T-helper 2 cell treated with Interferon-gamma antibody and Interleukin-4, amounts not matched to agents 5 μg/mL and 100 μg/mL, for 36 hours (primary cell): ENCODE data around the gene XPNPEP1.

Source experiments
- DNase-seq: peaks from one replicate; pipeline ENCODE4 v3.0.0; 2021; ENCODE audit warnings: low spot score
- H3K27ac Mint-ChIP-seq: one replicate; pipeline ENCODE4 v1.8.0; 2021; ENCODE audit warnings: mild to moderate bottlenecking, mixed read lengths
- H3K27me3 Mint-ChIP-seq: one replicate; pipeline ENCODE4 v1.8.0; 2021; ENCODE audit warnings: low read depth, mixed read lengths
- H3K36me3 Mint-ChIP-seq: one replicate; pipeline ENCODE4 v1.8.0; 2021; ENCODE audit warnings: low read depth, mixed read lengths
- H3K4me1 Mint-ChIP-seq: one replicate; pipeline ENCODE4 v1.8.0; 2021; ENCODE audit warnings: low read depth, mixed read lengths
- H3K4me3 Mint-ChIP-seq: one replicate; pipeline ENCODE4 v1.8.0; 2022; ENCODE audit warnings: mild to moderate bottlenecking, moderate library complexity, mixed read lengths
- H3K9me3 Mint-ChIP-seq: one replicate; pipeline ENCODE4 v1.8.0; 2021; ENCODE audit warnings: mixed read lengths

XPNPEP1 gene

DNA sequence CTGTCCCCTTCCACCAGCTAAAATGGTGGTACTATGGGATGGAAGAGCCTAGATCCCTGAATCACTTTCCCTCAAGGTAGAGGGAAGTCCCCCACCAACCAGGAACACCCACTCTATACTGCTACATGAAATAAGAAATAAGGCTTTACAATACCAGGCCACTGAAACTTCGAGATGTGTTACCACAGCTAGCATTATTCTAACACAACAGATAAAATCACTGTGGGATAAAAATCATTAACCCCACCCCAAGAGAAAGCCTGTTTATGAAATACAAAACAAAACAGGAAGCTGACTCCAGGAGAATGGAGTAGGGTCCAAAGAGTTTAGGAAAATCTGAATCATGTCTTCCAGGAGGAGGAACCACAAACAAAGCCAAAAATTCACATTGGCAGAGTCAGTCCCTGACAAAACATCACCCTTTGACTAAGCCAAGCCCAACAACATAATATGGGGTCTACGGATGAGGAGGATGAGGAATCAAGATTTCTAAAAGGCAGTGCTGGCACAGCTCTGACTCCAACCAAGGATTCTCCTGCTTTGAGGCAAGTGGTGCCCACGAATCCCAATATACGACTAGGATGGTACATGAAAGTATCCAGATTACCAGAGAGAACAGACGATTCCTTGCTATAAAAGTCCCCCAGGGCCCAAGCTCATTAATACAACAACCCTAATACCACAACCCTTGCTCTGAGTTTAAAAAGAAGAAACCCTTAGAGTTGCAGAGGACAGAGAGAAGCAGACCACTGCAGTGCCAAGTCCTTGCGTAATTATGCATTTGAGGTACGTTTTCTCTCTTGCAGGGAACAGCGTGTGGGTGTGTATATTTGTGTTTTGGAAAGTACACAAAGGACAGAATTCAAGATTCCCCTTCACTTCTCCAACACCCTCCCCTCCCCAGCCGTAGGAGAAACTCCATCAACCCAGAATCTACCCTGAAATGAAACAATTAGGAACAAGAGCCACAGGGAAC is 23.7 kb downstream of the XPNPEP1 start:
- no peak overlapping the region for H3K4me3 Mint-ChIP-seq
- DNase-seq = no peak
- H3K27ac Mint-ChIP-seq = no peak overlapping the region
- no peaks in the 10 kb centered on the region for H3K9me3 Mint-ChIP-seq
- peaks cover 39% of the 10 kb centered on the region for H3K4me1 Mint-ChIP-seq
- H3K36me3 Mint-ChIP-seq = peaks cover 46% of the 10 kb centered on the region
- H3K27me3 Mint-ChIP-seq = no peaks in the 10 kb centered on the region

DNA sequence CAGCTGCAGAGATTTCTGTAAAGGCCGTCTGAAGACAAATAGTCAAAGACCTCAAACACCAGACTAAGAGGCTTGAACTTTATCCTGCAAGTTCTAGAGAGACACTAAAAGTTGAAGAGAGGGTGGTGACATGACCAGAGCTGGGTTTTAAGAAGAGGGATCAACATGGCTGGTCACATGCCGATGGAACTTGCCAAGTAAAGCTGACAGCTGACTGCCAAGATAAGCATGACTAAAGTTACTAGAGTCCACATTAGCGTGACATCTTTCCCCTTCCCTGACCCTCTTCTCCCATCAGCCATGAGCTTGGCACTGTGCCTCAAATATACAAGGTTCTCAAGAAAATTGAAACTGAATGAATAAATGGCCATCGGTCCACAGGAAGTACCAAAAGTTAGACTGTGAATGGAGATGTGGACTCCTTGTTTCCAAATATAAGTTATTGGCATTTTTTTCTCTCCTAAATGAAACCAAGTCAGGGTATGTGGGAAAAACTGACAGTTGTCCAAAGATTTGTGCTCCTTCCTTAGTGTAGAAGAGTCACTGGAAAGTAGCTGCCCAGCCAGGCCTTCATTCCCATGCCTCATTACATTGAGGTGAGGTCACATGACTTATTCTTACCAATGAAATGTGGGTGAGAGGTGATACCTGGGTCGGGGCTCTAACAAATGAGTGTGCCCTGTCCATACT is 24.5 kb downstream of the XPNPEP1 start:
- no peaks in the 10 kb centered on the region for H3K9me3 Mint-ChIP-seq
- H3K27me3 Mint-ChIP-seq = no peaks in the 10 kb centered on the region
- H3K27ac Mint-ChIP-seq = no peak overlapping the region
- DNase-seq = no peak
- no peak overlapping the region for H3K4me3 Mint-ChIP-seq
- H3K36me3 Mint-ChIP-seq = peaks cover 39% of the 10 kb centered on the region
- peaks cover 34% of the 10 kb centered on the region for H3K4me1 Mint-ChIP-seq

DNA sequence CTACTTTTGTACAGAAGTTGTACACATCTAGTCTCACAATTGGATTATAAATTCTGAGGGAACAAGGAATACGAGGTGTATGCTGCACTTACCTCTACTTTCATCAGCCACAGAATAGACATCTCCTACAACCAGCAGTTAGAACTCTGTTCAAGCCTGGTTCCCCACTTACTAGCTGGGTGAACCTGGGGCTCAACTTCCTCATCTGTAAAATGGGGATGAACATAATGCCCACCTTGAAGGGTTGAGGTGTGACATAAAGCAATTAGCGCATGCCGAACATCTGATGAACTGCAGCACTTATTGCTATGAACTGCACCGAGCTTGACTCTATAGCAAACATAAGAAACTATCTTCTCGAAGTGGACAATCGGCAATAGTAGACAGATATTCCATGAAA is 25.3 kb downstream of the XPNPEP1 start:
- H3K27ac Mint-ChIP-seq = no peak overlapping the region

DNA sequence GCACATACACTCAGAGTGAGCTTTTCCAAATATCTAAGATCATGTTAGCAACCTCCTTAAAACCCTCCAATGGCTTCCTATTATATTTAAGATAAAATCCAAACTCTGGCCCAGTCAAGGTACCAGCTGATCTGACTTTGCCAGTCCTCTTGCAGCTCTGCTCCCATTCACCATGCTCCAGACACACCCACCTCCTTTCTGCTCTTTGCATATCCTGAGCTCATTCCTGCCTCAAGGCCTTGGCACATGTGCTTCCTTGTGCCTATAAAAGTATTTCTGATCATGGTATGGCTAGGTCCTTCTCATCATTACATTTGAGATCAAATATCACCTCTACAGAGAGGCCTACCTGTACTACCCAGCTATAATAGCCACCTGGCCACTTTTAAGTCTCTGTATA is 27.5 kb downstream of the XPNPEP1 start:
- Mint-ChIP-seq H3K36me3 (peaks cover 38% of the 10 kb centered on the region), H3K9me3 (no peaks in the 10 kb centered on the region), H3K27ac (no peak overlapping the region), H3K4me1 (peaks cover 31% of the 10 kb centered on the region), H3K27me3 (no peaks in the 10 kb centered on the region), H3K4me3 (no peak overlapping the region)
- no peak for DNase-seq

More for the DNA sequence above, 25.3 kb downstream of the XPNPEP1 start:
- Mint-ChIP-seq H3K4me1 (peaks cover 33% of the 10 kb centered on the region), H3K27me3 (no peaks in the 10 kb centered on the region), H3K36me3 (peaks cover 33% of the 10 kb centered on the region), H3K9me3 (no peaks in the 10 kb centered on the region), H3K4me3 (no peak overlapping the region)
- no peak for DNase-seq

DNA sequence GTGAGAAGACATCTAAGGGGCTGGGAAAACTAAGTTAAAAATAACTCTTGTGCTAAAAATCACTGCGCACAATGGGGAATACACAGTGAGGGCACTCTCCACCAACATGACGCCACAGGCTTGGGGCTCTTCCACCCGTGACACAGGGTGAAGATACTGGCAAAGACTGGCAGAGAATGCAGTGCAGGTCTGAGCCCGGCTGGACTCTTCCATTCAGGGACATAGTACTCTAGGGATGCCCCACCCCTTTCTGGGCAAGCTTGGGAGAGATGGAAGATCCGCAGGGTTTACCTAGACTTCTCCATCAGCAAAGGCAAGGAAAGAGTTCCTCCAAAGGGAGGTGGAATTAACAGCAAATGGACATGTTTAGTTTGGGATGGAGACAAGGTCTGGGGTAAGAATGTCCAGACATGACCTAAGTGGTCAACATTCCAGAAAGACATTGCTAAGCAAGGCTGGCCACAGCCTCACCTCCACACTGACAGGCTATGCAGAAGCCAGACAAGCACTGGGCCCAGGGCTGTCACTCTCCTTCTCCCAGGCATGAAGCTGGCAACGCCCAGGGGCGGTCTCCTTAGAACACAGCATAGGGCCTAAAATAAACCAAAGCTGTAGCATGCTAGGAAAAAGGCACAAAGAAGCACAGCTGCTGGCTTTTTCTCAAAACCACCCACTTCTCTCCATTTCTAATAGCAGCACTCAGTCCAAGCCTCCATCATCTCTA is 28.1 kb downstream of the XPNPEP1 start:
- no peak overlapping the region for H3K4me3 Mint-ChIP-seq
- H3K27me3 Mint-ChIP-seq = no peaks in the 10 kb centered on the region
- DNase-seq = no peak
- H3K4me1 Mint-ChIP-seq = peaks cover 30% of the 10 kb centered on the region
- H3K27ac Mint-ChIP-seq = no peak overlapping the region
- H3K36me3 Mint-ChIP-seq = peaks cover 38% of the 10 kb centered on the region
- H3K9me3 Mint-ChIP-seq = no peaks in the 10 kb centered on the region

DNA sequence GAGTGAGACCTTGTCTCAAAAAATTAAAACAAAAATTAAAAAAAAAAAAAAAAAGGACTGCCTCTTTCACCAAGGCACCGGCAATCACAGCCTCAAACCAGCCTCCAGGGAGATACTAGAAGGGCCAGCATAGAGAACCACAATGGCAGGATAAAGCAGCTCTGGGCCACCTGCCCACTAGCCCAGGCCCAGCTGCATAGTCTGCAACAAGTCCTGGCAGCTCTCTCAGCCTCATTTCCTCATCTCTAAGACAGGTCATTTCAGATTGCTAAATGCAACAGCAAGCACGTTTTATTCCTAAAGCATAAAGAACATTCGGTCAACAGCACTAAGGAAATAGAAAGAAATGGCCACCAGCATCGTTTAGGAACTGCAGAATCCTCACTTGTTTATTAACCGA is 28.8 kb downstream of the XPNPEP1 start:
- H3K4me1 Mint-ChIP-seq = peaks cover 30% of the 10 kb centered on the region
- DNase-seq = no peak
- H3K9me3 Mint-ChIP-seq = no peaks in the 10 kb centered on the region
- no peak overlapping the region for H3K4me3 Mint-ChIP-seq
- H3K27me3 Mint-ChIP-seq = no peaks in the 10 kb centered on the region
- H3K36me3 Mint-ChIP-seq = peaks cover 38% of the 10 kb centered on the region
- no peak overlapping the region for H3K27ac Mint-ChIP-seq

DNA sequence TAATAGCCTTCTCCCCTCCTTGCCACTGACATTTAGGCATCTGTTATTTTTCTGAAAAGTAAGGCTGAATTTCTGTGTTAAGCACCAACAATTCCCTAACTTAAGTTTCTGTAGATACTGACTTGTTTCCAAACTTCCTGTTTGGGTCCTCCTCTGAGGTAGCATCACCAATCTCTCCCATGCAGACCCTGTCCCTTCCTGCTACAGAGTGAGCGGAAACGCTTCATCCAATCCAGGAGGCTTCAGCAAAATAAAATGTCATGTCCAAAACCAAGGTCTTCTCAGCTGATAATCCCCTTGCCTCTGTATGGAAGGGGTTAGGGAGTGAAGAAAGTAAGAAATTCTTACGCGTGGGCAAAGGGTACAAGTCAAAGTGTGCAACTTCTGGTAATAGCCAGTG is 29.9 kb downstream of the XPNPEP1 start:
- Mint-ChIP-seq H3K27ac (no peak overlapping the region), H3K4me3 (no peak overlapping the region), H3K9me3 (no peaks in the 10 kb centered on the region), H3K27me3 (no peaks in the 10 kb centered on the region), H3K4me1 (peaks cover 27% of the 10 kb centered on the region), H3K36me3 (peaks cover 32% of the 10 kb centered on the region)
- DNase-seq = no peak

DNA sequence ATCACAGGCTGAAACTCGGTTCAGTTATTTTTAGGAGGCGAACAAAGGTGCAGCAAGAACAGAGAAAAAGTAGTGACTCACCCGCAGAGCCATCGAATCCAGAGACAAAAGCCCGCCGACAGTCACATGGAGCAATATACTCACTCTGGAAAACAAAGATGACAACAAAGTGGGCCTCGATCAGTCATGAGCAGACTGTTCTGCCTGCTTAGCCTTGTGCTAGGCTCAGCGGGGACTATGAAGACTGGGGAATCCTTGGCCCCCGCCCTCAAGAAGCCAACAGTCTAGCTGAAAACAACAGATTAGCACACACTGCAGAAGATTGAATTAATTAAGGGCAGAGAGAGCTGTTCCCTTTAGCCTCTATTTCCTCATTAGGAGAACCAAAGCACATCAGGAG is 30.4 kb downstream of the XPNPEP1 start:
- Mint-ChIP-seq H3K9me3 (no peaks in the 10 kb centered on the region), H3K27me3 (no peaks in the 10 kb centered on the region), H3K36me3 (peaks cover 27% of the 10 kb centered on the region), H3K4me1 (peaks cover 27% of the 10 kb centered on the region), H3K27ac (no peak overlapping the region), H3K4me3 (no peak overlapping the region)
- no peak for DNase-seq

DNA sequence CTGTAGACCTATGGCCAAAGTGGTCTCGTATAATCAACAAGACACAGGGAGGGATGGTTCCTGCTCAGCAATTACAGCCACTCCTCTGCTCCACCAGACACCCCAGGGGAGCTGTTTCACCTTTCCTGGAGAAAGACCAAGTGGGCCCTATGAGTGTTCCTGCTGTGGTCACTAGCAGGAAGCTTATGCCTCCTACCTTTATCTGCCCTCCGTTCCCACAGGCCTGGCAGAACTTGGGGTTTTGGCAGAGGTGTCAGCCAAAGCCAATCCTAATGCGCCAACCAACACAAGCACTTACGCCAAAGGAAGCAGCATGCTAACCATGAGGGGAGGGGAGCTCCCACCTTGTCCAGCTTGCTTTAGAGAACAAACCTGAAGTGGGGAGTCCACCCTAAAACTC is 31.2 kb downstream of the XPNPEP1 start:
- H3K4me3 Mint-ChIP-seq = no peak overlapping the region
- peaks cover 27% of the 10 kb centered on the region for H3K4me1 Mint-ChIP-seq
- peaks cover 24% of the 10 kb centered on the region for H3K36me3 Mint-ChIP-seq
- H3K27me3 Mint-ChIP-seq = no peaks in the 10 kb centered on the region
- DNase-seq = no peak
- H3K9me3 Mint-ChIP-seq = no peaks in the 10 kb centered on the region
- peak overlapping the region; percentile 22 for H3K27ac Mint-ChIP-seq

DNA sequence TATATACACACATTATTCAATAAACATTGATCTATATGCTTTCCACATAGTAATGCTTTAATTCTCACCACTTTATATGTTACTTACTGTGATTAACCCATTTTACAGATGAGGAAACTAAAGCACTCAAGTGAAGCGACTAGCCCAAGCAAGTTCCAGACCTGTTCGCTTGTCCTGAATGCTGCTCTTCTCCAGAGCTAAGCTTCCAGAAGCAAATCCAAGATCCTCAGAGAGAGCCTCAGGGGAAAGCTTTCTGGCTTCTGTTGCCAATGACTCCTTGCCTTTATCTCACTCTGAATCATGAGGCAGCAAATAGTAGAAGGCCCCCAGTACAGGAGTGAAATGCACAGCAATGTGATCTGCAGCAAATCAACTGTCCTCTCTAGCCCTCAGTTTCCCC is 32.2 kb downstream of the XPNPEP1 start:
- H3K27ac Mint-ChIP-seq = no peak overlapping the region
- no peaks in the 10 kb centered on the region for H3K9me3 Mint-ChIP-seq
- no peak overlapping the region for H3K4me3 Mint-ChIP-seq
- H3K27me3 Mint-ChIP-seq = no peaks in the 10 kb centered on the region
- peaks cover 32% of the 10 kb centered on the region for H3K4me1 Mint-ChIP-seq
- no peak for DNase-seq
- H3K36me3 Mint-ChIP-seq = peaks cover 32% of the 10 kb centered on the region

DNA sequence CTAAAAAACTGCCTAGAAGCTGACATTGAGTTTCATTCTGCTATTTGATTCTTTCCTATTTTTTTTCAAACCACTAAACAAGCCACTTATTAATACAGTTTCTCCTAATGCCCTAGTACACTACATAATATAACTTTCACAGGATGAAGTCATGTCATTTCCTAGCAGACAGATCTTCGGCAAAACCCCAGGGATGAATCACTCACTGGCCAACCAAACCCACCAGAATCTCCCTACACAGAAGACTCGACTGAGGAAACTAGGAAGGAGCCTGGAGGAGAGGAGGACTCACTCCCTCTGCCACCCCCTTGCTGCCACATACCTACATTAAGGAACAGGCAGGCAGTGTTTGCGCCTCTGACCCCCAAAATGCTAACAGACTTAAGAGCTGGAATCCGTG is 33.4 kb downstream of the XPNPEP1 start:
- Mint-ChIP-seq H3K27ac (peak overlapping the region; percentile 39), H3K9me3 (no peaks in the 10 kb centered on the region), H3K4me1 (peaks cover 30% of the 10 kb centered on the region), H3K4me3 (no peak overlapping the region), H3K36me3 (peaks cover 38% of the 10 kb centered on the region), H3K27me3 (no peaks in the 10 kb centered on the region)
- no peak for DNase-seq

DNA sequence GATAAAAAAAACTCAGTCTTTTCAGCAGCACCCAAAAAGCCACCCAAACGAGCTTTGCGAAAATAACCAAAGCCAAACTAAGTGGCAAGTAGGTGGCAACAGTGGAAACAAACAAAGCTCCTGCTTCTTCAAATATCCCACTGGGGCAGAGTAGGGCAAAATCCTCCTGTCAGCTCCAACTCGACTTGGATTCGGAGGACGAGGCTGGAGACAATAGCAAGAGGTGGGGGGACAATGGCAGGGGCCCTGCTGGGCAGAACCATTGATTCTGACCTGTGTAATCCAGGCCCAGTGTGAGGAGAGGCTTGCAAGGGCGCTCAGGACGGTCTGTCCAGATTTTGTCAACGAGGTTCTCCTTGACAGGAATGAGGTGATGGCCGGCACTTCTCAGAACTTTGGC is 35.5 kb downstream of the XPNPEP1 start:
- peaks cover 47% of the 10 kb centered on the region for H3K36me3 Mint-ChIP-seq
- no peak overlapping the region for H3K27ac Mint-ChIP-seq
- no peaks in the 10 kb centered on the region for H3K27me3 Mint-ChIP-seq
- H3K4me3 Mint-ChIP-seq = no peak overlapping the region
- DNase-seq = no peak
- no peaks in the 10 kb centered on the region for H3K9me3 Mint-ChIP-seq
- peaks cover 23% of the 10 kb centered on the region for H3K4me1 Mint-ChIP-seq

DNA sequence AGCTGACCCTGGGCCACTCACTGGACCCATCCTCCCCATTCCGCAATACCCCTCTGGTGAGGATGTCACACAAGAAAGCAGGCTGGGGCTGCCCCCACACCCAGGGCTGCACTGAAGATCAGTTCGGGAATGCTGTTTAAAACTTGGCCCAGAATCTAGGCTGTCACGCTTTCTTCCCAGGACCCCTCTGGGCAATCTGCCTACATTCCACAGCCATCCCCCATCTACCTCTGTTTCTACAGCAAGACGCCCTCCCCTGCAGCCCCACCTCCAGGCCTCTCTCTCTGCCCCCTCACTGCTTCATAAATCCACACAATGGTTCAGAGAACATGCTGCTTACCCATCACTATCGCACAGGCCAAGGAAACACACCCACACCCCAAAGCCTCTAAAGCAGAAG is 36.1 kb downstream of the XPNPEP1 start:
- no peaks in the 10 kb centered on the region for H3K27me3 Mint-ChIP-seq
- peaks cover 21% of the 10 kb centered on the region for H3K4me1 Mint-ChIP-seq
- H3K36me3 Mint-ChIP-seq = peaks cover 50% of the 10 kb centered on the region
- no peak overlapping the region for H3K4me3 Mint-ChIP-seq
- H3K9me3 Mint-ChIP-seq = no peaks in the 10 kb centered on the region
- H3K27ac Mint-ChIP-seq = no peak overlapping the region
- DNase-seq = no peak

DNA sequence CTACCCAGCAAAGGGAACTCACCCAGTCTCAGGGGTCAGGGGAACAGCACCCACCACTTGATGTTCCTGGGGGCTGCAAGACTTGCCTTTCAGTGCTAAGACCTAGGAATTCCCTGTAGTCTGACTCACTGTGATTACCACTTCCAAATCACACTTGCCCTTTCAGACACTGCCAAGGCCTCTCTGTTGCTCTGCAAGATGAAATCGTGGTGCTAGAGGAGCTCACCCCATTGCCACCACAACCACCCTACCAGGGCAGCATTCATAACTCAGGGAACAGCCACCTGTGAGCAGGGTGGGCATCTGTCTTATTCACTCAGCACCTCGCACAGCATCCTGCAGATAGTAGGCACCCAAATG is 36.5 kb downstream of the XPNPEP1 start:
- H3K4me1 Mint-ChIP-seq = peaks cover 18% of the 10 kb centered on the region
- H3K9me3 Mint-ChIP-seq = no peaks in the 10 kb centered on the region
- H3K27ac Mint-ChIP-seq = peak overlapping the region; percentile 46
- H3K36me3 Mint-ChIP-seq = peaks cover 47% of the 10 kb centered on the region
- H3K27me3 Mint-ChIP-seq = no peaks in the 10 kb centered on the region
- DNase-seq = no peak
- no peak overlapping the region for H3K4me3 Mint-ChIP-seq
